PC-9 (cell line): Measurements from ENCODE around the gene ZSCAN25.

Experiments
- EZH2 ChIP-seq: fragments of 200-600 bp; sonication (generic); IDR thresholded peaks from 2 replicates; pipeline ENCODE4 v1.8.0; 2017; ENCODE audit warnings: antibody characterized with exemption, low read depth
- TF ChIP-seq, protein P1 (sequence below): fragments of 200-600 bp; sonication (generic); conservative IDR thresholded peaks from 2 replicates; pipeline ENCODE4 v1.6.1; 2017; ENCODE audit warnings: mixed run types, antibody characterized with exemption, mild to moderate bottlenecking, moderate library complexity

DNA sequence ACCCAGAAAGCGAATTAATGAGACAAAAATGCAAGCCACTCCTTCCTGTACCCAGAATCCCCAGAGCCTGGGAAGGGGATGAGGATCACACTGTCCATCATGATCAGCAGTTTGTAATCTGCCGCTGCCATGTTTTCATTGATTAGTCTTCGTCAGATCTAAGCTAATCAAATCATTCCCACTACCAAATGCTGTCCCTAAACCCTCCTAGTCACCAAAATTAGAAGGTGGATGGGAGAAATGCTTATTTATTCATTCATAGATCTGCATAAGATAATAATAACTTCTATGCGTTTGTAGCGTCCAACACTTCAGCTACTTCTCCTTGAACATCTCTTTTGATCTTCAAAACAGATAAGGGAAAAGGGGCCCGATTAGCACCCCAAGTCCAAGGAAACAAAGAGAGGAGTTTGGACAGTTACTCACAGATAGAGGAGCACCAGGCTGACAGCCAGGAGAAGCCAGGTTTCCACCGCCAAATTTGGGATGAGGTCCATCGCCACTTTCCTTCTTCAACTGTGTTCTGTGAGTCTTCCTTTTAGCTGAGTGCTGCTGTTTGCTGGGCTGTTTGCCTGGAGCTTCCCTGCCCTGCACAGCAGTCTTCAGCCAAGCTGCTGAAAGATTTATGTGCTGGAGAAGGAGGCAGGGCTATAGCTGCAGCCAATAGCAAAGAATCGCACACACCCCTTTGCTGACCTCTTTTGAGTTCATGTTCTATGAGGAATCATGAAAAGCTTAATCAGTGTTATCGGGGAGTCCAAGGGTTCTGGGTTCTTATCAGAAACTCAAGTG, 62.9 kb downstream of the ZSCAN25 start, which contains the start of gene CYP3A5:
- TF ChIP-seq, protein P1, sequence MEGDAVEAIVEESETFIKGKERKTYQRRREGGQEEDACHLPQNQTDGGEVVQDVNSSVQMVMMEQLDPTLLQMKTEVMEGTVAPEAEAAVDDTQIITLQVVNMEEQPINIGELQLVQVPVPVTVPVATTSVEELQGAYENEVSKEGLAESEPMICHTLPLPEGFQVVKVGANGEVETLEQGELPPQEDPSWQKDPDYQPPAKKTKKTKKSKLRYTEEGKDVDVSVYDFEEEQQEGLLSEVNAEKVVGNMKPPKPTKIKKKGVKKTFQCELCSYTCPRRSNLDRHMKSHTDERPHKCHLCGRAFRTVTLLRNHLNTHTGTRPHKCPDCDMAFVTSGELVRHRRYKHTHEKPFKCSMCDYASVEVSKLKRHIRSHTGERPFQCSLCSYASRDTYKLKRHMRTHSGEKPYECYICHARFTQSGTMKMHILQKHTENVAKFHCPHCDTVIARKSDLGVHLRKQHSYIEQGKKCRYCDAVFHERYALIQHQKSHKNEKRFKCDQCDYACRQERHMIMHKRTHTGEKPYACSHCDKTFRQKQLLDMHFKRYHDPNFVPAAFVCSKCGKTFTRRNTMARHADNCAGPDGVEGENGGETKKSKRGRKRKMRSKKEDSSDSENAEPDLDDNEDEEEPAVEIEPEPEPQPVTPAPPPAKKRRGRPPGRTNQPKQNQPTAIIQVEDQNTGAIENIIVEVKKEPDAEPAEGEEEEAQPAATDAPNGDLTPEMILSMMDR, result no peak
- no peak for TF ChIP-seq EZH2
